NB4 (cell line): ENCODE measurements around the gene CASP6.

Source experiments
- DNase-seq: peaks from one replicate; pipeline ENCODE4 v3.0.0; 2010; ENCODE audit warnings: low read depth
- H3K4me3 ChIP-seq: one replicate; pipeline ENCODE4 v1.5.1; 2011; ENCODE audit warnings: mild to moderate bottlenecking, low read depth, low read length, moderate library complexity
- MYC ChIP-seq: IDR thresholded peaks from 2 replicates; pipeline ENCODE4 v1.6.1; 2011; ENCODE audit warnings: low read depth, low read length
- POLR2A ChIP-seq: IDR thresholded peaks from 2 replicates; pipeline ENCODE4 v1.6.1; 2011; ENCODE audit warnings: mild to moderate bottlenecking; ENCODE audit not compliant: insufficient read length; ENCODE audit errors: extremely low read depth
- TF ChIP-seq, protein P1 (sequence below): IDR thresholded peaks from 2 replicates; pipeline ENCODE4 v1.6.1; 2011; ENCODE audit warnings: low read depth, low read length
- TF ChIP-seq, protein P2 (sequence below): IDR thresholded peaks from one replicate; pipeline ENCODE4 v1.5.1; 2012; ENCODE audit warnings: low read depth, low read length

CASP6 gene

DNA sequence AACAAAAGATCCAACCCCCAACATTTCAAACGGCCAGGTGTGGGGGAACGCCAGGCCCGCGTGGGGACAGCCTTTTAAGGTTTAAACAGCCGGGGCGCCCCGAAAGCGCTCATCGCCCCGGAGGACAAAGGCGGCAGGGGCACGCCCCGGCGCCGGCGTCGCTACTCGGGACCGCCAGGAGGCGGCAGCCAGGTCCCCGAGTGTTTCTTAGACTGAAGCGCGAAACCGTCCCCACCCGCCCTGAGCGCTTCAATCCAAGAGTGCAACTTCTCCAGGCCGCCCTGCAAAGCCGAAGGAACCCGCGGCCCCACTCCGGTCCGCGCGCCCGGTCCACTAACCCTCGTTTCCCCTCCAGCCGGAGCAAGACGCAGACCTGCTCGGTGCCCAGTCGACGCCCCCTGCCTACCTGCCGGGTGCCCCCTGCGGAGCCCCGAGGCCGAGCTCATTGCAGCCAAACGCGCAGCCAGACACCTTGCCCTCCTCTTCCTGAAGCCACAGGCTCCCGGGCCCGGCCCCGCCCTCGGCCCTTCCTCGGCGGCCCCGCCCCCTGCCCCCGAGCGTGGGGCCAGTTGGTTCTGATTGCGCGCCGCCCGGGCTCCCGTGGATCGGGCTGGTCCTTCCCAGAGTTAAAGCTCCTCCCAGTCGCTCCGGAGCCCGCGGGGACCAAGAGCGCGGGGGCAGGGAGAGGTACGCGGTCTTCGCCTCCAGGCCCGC is at the start of gene CASP6:
TSS of gene CASP6 (minus strand) at position 496 of the 714 bp plus-strand sequence. CDS start at position 446, 50 bp downstream.
- peak; percentile 85 for DNase-seq
- no peak for TF ChIP-seq MYC
- no peak for TF ChIP-seq POLR2A
- TF ChIP-seq, protein P1, sequence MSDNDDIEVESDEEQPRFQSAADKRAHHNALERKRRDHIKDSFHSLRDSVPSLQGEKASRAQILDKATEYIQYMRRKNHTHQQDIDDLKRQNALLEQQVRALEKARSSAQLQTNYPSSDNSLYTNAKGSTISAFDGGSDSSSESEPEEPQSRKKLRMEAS, result 0 out of 2 replicates have a peak, but pooled peaks have one; percentile 37
- TF ChIP-seq, protein P2, sequence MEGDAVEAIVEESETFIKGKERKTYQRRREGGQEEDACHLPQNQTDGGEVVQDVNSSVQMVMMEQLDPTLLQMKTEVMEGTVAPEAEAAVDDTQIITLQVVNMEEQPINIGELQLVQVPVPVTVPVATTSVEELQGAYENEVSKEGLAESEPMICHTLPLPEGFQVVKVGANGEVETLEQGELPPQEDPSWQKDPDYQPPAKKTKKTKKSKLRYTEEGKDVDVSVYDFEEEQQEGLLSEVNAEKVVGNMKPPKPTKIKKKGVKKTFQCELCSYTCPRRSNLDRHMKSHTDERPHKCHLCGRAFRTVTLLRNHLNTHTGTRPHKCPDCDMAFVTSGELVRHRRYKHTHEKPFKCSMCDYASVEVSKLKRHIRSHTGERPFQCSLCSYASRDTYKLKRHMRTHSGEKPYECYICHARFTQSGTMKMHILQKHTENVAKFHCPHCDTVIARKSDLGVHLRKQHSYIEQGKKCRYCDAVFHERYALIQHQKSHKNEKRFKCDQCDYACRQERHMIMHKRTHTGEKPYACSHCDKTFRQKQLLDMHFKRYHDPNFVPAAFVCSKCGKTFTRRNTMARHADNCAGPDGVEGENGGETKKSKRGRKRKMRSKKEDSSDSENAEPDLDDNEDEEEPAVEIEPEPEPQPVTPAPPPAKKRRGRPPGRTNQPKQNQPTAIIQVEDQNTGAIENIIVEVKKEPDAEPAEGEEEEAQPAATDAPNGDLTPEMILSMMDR, result peak; percentile 53

DNA sequence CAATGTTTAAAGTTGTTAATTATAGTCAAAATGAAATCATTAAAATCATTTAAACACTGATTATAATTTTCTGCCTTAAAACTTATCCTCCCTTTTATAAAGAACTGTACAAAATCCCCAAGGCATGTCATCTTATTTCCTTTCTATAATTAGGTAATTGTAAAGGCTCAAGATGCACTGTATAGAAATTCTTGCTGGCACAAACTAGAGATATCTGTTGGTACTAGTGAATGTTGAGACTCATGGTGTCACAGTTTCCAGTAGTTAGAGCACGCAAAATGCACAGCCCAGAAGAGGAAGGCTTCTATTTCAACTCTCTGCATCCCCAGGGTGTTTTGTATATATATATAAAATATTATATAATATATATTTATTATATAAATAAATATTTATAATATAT is 49.3 kb upstream of the CASP6 start:
- no peak overlapping the region for H3K4me3 ChIP-seq
- DNase-seq, result peak; percentile 24
- TF ChIP-seq MYC, result no peak
- no peak for TF ChIP-seq POLR2A
- TF ChIP-seq, protein P1, result no peak
- TF ChIP-seq, protein P2, result no peak

More for the DNA sequence above, at the start of gene CASP6:
- H3K4me3 ChIP-seq, result peak within 1 kb of the TSS; percentile 72

DNA sequence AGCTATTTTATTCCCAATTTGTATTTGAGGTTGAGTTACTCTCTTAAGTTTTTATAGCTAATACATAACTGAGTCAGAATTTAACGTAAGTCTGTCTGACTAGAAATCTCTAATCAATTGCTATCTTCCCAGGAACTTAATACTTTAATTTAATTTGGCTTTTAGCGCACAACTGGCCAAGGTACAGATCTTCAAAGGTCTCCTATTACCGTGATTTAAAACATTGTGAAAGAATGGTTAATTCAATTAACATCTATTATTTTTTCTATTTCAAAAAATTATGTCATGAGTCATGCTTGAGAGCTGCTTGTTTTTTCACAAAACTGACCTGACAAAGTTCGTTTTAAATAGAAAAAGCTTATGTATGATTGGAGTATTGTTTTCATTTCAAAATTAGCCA is 48.6 kb upstream of the CASP6 start:
- TF ChIP-seq, protein P1, result no peak
- no peak for TF ChIP-seq MYC
- TF ChIP-seq, protein P2, result no peak
- no peak overlapping the region for H3K4me3 ChIP-seq
- DNase-seq, result no peak

DNA sequence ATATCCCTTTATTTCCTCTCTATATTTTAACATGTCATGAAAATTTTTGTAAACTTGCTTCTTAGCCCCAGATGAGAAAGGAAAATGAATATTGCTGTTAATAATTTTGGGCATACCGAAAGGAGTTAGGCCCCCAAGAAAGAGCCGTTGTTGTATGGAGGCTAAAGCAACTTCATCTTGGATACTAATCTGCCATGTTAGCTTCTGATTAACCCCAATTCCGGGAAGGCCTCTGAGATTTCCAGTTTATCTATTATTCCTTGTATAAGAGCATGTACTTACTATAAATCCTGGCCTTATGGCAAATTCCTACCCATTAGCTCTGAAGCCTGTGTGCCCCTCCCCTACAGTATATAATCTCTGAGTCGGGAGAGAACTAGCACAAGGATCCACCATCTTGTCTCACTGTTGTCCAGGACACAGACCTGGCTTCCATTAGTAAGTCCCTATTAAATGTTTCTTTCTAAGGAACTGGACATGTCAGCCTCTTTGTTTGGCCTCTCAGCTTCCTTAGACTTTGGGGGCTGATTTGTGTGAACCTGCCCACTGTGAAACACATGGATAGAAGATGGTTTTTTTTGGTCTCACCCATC is 47.5 kb upstream of the CASP6 start:
- H3K4me3 ChIP-seq, result no peak overlapping the region
- DNase-seq, result no peak
- TF ChIP-seq, protein P1, result no peak
- no peak for TF ChIP-seq MYC

DNA sequence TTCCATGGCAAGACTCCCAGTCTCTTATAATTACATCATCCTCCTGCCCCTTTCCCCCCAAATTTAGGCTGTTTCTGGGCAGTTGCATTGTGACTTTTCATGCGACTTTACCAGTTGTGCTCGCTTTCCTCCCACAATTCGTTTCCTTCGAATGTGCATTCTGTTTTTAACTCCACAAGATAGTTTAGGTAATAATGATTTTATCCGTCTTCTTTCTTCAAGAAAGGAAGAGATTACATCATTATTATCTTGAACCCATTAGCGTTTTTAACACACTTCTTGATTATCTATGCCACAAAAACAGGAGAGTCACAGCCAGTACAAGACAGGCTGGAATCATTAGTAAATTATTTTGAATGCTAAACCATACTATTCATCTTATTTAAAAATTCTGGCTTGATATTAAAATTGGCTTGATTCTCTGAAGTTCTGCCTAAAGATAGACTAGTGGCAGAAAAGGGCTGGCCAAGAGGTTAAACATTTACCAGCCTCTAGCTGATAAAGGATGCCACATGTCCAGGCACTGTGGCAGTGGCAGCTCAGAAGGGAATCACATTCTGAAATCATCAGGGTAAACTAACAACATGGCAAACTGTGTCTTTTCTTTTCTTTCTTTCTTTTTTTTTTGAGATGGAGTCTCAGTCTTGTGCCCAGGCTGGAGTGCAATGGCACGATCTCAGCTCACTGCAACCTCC is 46.3 kb upstream of the CASP6 start:
- H3K4me3 ChIP-seq, result no peak overlapping the region
- no peak for DNase-seq
- TF ChIP-seq, protein P1, result no peak
- TF ChIP-seq POLR2A (no peak), MYC (no peak)
- TF ChIP-seq, protein P2, result no peak

DNA sequence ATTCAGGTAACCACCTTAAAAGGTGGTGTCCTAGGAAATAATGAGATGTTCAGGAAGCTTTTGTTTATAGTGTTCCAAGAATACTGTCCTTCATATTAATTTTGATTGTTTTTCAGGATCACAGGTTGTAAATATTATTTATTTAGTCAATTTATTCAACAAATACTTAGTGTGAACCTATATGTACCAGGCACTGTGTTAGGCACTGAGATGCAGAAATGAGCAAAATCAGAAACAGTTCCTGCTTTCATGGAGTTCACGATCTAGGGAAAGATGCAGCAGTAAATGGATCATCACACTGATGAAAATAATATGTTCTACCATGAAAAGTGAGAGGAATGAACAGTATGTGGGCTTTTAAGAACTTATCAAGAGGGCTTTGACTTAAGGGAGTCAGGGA is 44.9 kb upstream of the CASP6 start:
- DNase-seq, result no peak
- H3K4me3 ChIP-seq, result no peak overlapping the region
- no peak for TF ChIP-seq POLR2A
- TF ChIP-seq, protein P2, result no peak
- TF ChIP-seq, protein P1, result no peak
- TF ChIP-seq MYC, result no peak
